Esophagus muscularis mucosa (tissue), 4 donors: ENCODE measurements around the gene ANXA9.

Experiments
- CTCF ChIP-seq, 3 experiments: fragments of 200-600 bp in 2 of 3; fragments of 450-650 bp in 1 of 3; sonication (generic) in 2 of 3; IDR thresholded peaks; one replicate each; pipeline ENCODE4 v1.5.1; 2017 to 2019; ENCODE audit warnings: antibody characterized with exemption in 3 of 3, mild to moderate bottlenecking in 2 of 3, moderate library complexity in 1 of 3
- EP300 ChIP-seq: sonication (generic); formaldehyde crosslinking; IDR thresholded peaks from one replicate; pipeline ENCODE4 v1.6.1; 2017; ENCODE audit warnings: antibody characterized with exemption
- POLR2A ChIP-seq: fragments of 450-650 bp; IDR thresholded peaks from one replicate; pipeline ENCODE4 v1.6.1; 2017; ENCODE audit warnings: antibody characterized with exemption, moderate library complexity, mild to moderate bottlenecking, low read depth
- POLR2AphosphoS5 ChIP-seq, 2 donors: sonication (generic); formaldehyde crosslinking; IDR thresholded peaks; one replicate each; pipeline ENCODE4 v1.6.1; 2017; ENCODE audit warnings: antibody characterized with exemption in 2 of 2

- TF ChIP-seq POLR2AphosphoS5 (IDR thresholded peaks at IDR 0.05) (no peak), CTCF (IDR thresholded peaks at IDR 0.05) (no peak), EP300 (no peak), POLR2A (no peak)
Observed at GRCh38 chr1:150992626-150993025, 10.5 kb downstream of the ANXA9 start.
